ENCODE data around the gene PRKCZ.

Gene PRKCZ

DNA sequence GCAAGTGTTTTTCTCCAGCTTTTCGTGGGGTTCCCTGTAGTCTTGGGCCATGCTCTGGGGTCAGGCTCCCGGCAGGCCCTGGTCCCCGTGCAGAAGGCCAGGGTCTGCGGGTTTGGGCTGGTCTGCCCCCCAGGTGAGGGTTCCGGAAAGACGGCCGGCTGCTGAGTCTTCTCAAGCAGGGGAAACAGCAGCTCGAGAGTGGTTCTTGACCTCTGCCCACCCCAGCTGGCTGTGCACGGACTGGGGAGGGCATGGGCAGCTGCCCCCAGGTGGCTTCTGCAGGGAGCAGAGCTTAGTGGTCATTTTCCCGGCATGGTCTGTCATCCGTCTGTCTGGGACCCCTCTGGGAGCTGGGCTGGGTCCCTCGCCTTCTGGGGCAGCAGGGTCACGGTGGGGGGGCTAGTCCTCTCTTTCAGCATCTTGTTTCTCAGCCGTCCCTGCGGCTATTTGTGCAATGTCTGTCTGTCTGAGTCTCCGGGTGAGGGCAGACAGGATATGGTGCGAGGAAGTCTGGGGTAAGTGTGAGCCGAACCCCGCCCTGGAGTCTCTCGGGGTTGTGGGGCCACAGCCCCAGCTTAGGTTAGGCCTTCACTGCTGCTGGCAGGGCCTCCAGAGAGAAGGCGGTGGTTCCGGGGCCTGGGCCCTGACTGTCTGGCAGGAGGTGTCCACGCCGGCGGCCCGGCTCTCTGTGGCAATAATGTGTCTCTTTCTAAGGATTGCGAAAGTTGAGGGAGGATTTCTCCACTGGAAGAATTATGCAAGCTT lies 184.0 kb downstream of the PRKCZ start:
- no peaks in the 10 kb centered on the region for H3K27me3 ChIP-seq (ENCODE audit: insufficient read depth, low read length)
- H2AK5ac ChIP-seq (ENCODE audit: low read length), result no peak overlapping the region
- peaks cover 1% of the 10 kb centered on the region for H3K9me3 ChIP-seq (ENCODE audit: insufficient read depth, low read depth, low read length)
- peaks cover 85% of the 10 kb centered on the region for H3K79me2 ChIP-seq (ENCODE audit: control insufficient read depth, insufficient read depth, low read length, poor library complexity)
- H3K18ac ChIP-seq (ENCODE audit: low read length), result peak overlapping the region; percentile 8
- H2BK12ac ChIP-seq (ENCODE audit: low read length), result no peak overlapping the region
- H4K8ac ChIP-seq (ENCODE audit: low read depth, low read length), result no peak overlapping the region
- no CpG with 5 or more reads among the region's 27 CpGs for WGBS (ENCODE audit: extremely low coverage, insufficient coverage, insufficient read length)
- H3K4me3 ChIP-seq (ENCODE audit: low read depth, low read length), result no peak overlapping the region
- H4K12ac ChIP-seq (ENCODE audit: low read depth, low read length), result no peak overlapping the region
- peaks cover 13 to 26% of the 10 kb centered on the region in 2 experiments for H3K36me3 ChIP-seq (ENCODE audit: control insufficient read depth in 1 of 2, insufficient read depth in 2 of 2, low read length in 2 of 2)
- H2AFZ ChIP-seq (ENCODE audit: insufficient read depth, low read length, poor library complexity), result no peak overlapping the region
- peak overlapping the region; percentile 37 for H3K14ac ChIP-seq (ENCODE audit: low read length)
- H2BK120ac ChIP-seq (ENCODE audit: insufficient read depth, low read length, poor library complexity), result no peak overlapping the region
- peaks cover 37 to 48% of the 10 kb centered on the region in 2 experiments for H3K4me1 ChIP-seq (ENCODE audit: control insufficient read depth in 1 of 2, insufficient read depth in 2 of 2, low read length in 2 of 2)
- DNase-seq, result peak; percentile 88 to 98
- peak overlapping the region; percentile 18 for H2BK5ac ChIP-seq (ENCODE audit: low read depth, low read length, poor library complexity)
- peak overlapping the region; percentile 5 for H4K91ac ChIP-seq (ENCODE audit: low read depth, low read length)
- H3K79me1 ChIP-seq (ENCODE audit: low read length), result peaks cover 15% of the 10 kb centered on the region
- peak overlapping the region; percentile 66 for H3K4ac ChIP-seq (ENCODE audit: low read depth, low read length)
- no peak overlapping the region for H3K23ac ChIP-seq (ENCODE audit: low read length)
- peak overlapping the region; percentile 31 for H3K27ac ChIP-seq (ENCODE audit: low read depth, low read length)
- H3K9ac ChIP-seq (ENCODE audit: low read length), result no peak overlapping the region
- peak overlapping the region; percentile 28 for H3K4me2 ChIP-seq (ENCODE audit: low read length)

GRCh38 chr1:2234762-2235113 lies 184.5 kb downstream of the PRKCZ start:
- Histone ChIP-seq H2BK12ac (ENCODE audit: low read length) (no peak overlapping the region), H3K4me1 (ENCODE audit: control insufficient read depth in 1 of 2, insufficient read depth in 2 of 2, low read length in 2 of 2) (peaks cover 42 to 53% of the 10 kb centered on the region in 2 experiments), H4K91ac (ENCODE audit: low read depth, low read length) (no peak overlapping the region), H3K23ac (ENCODE audit: low read length) (no peak overlapping the region), H4K8ac (ENCODE audit: low read depth, low read length) (no peak overlapping the region), H2BK120ac (ENCODE audit: insufficient read depth, low read length, poor library complexity) (no peak overlapping the region), H3K4me2 (ENCODE audit: low read length) (no peak overlapping the region), H3K4ac (ENCODE audit: low read depth, low read length) (peak overlapping the region; percentile 69), H3K79me2 (ENCODE audit: control insufficient read depth, insufficient read depth, low read length, poor library complexity) (peaks cover 85% of the 10 kb centered on the region), H2AFZ (ENCODE audit: insufficient read depth, low read length, poor library complexity) (no peak overlapping the region), H3K27ac (ENCODE audit: low read depth, low read length) (peak overlapping the region; percentile 31), H2AK5ac (ENCODE audit: low read length) (no peak overlapping the region), H3K79me1 (ENCODE audit: low read length) (peaks cover 11% of the 10 kb centered on the region), H4K12ac (ENCODE audit: low read depth, low read length) (no peak overlapping the region), H3K9me3 (ENCODE audit: insufficient read depth, low read depth, low read length) (peaks cover 1% of the 10 kb centered on the region), H2BK5ac (ENCODE audit: low read depth, low read length, poor library complexity) (no peak overlapping the region), H3K14ac (ENCODE audit: low read length) (no peak overlapping the region), H3K9ac (ENCODE audit: low read length) (no peak overlapping the region), H3K27me3 (ENCODE audit: insufficient read depth, low read length) (no peaks in the 10 kb centered on the region), H3K18ac (ENCODE audit: low read length) (no peak overlapping the region), H3K4me3 (ENCODE audit: low read depth, low read length) (no peak overlapping the region), H3K36me3 (ENCODE audit: control insufficient read depth in 1 of 2, insufficient read depth in 2 of 2, low read length in 2 of 2) (peaks cover 13 to 28% of the 10 kb centered on the region in 2 experiments)
- WGBS (ENCODE audit: extremely low coverage, insufficient coverage, insufficient read length), result no CpG with 5 or more reads among the region's 4 CpGs
- DNase-seq, result no peak
